NCI-H2107 (cell line): ENCODE results near the gene DNER.
"Not testable (repeated sequence)": the region's sequence is repeated elsewhere in the genome, so short reads cannot be mapped to it uniquely, and the experiment has no call there.

Source experiments
- DNase-seq: peaks from one replicate; lab custom pipeline; 2025; lab: John Stamatoyannopoulos, UW

The DNER gene, protein sequence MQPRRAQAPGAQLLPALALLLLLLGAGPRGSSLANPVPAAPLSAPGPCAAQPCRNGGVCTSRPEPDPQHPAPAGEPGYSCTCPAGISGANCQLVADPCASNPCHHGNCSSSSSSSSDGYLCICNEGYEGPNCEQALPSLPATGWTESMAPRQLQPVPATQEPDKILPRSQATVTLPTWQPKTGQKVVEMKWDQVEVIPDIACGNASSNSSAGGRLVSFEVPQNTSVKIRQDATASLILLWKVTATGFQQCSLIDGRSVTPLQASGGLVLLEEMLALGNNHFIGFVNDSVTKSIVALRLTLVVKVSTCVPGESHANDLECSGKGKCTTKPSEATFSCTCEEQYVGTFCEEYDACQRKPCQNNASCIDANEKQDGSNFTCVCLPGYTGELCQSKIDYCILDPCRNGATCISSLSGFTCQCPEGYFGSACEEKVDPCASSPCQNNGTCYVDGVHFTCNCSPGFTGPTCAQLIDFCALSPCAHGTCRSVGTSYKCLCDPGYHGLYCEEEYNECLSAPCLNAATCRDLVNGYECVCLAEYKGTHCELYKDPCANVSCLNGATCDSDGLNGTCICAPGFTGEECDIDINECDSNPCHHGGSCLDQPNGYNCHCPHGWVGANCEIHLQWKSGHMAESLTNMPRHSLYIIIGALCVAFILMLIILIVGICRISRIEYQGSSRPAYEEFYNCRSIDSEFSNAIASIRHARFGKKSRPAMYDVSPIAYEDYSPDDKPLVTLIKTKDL

DNA sequence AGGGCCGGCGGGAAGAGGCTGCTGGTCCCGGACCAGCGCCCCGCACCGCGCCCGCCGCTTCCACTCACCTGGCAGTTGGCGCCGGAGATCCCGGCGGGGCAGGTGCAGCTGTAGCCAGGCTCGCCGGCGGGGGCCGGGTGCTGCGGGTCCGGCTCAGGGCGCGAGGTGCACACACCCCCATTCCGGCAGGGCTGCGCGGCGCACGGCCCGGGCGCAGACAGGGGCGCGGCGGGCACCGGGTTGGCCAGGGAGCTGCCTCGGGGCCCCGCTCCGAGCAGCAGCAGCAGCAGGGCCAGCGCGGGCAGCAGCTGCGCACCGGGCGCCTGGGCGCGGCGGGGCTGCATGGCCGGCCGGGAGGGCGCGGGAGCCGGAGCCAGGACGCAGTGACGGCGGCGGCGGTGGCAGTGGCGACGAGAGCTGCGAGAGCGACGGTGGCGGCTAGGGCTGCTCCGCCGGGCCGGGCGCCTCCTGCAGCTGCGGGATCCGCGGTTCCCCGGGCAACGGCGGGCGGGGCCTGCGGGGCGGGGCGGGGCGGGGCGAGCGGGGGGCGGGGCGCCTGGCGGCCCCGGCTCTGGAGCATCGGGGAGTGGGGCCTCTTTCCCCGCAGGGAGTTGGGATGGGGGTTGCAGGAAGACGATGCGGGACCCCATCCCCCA lies at the start of gene DNER:
TSS of gene DNER (minus strand) at position 476 of the 656 bp plus-strand sequence. CDS start at position 344, 132 bp downstream.
- peak; percentile 47 for DNase-seq

DNA sequence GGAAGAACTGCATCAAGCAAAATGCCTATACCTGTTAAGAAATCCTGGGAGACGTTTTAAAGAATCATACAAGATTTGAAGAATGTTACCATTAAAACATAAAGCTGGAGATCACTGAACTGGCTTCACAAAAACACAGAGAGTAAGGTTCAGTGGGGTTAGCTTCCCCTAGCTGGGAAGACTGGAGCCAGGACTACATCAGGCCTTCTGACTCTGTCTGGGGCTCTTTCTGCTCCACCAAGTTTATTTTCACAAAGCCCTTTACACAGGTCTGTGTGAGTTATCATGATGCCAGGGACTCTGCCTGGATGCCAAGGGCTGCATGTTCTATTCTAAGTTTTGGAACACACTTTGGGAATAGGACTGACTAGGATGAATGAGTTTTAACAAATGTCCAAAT lies 47.3 kb upstream of the DNER start:
- DNase-seq: no peak

DNA sequence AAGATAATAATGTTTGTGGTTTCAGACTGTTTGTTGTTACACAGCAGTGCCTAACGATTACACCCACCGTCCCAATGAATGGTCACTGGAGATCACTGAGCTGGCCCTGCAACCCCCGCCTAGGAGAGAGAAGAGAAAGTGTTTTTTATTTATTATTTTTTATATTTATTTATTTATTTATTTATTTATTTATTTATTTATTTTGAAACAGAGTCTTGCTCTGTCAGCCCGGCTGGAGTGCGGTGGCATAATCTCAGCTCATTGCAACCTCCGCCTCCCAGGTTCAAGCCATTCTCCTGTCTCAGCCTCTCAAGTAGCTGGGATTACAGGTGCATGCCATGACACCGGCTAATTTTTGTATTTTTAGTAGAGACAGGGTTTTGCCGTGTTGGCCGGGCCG lies 43.1 kb upstream of the DNER start:
- not testable (repeated sequence) for DNase-seq

DNA sequence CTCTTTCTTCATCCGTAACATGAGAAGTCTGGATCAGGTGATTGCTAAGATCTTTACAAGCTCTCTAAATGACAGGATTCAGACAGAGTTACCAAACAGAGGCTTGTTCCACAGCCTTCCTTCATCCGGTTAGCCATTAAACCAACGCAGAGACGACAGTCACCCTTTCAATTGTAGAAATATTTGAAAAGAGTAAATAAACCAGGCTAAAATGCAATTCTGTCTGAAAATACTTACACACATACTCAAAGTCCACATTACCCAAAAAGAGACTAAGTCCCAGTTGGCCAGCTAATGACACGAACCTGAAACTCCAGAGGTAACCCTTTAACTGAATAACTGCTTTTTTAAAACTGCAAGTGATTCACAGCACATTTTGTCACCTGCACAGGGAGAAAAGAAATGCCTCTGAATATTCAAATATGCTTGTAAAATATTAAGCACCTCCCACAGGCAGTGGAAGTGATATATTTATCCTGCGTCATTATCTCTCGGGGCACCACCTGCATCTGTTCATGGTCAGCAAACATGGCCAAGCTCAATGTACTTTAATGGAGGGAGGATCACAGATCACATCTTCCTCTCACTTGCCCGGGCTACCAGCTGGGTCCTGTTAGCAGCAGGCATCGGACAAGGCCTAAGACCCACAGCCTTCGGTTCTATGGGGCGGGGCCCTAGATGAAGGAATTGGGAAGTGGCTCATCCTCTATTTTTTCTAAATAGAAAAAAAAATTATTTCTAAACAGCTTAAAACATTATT lies 38.8 kb upstream of the DNER start:
- DNase-seq: no peak

DNA sequence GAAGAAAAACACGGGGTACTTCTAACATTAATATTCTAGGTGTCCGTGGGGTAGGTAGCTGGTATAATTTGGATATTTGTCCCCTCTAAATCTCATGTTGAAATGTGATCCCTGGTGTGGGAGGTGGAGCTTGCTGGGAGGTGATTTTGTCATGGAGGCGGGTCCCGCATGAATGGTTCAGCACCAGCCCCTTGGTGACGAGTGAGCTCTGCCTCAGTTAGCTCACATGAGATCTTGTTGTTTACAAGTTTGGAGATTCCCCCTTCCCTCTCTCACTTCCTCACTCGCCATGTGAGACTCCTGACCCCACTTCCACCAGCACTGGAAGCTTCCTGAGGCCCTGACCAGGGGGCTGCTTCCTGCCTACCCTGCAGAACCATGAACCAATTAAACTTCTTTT lies 35.4 kb upstream of the DNER start:
- DNase-seq: no peak

DNA sequence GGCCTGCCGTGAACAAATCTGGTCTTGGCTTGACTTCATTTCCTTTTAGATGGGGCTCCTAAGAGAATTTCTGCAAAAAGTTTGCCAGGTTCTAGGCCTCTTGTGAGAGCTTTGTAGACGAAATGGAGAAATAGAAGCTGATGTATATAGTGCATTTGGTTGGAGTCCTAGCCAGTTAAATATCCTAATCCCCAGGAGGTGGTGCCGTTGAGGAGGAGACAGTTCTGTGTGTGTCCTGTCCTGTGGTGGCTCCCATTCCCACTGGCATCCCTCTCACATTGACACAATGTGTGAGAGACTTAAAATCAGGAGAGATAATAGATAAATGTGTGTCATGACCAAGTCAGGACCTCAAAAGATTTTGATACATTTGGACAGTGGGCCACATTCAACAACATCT lies 34.6 kb upstream of the DNER start:
- no peak for DNase-seq

DNA sequence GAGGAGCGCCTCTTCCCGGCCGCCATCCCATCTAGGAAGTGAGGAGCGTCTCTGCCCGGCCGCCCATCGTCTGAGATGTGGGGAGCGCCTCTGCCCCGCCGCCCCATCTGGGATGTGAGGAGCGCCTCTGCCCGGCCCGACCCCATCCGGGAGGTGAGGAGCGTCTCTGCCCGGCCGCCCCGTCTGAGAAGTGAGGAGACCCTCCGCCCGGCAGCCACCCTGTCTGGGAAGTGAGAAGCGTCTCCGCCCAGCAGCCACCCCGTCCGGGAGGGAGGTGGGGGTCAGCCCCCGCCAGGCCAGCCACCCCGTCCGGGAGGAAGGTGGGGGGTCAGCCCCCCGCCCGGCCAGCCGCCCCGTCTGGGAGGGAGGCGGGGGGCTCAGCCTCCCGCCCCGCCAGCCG lies 28.3 kb upstream of the DNER start:
- DNase-seq: not testable (repeated sequence)

DNA sequence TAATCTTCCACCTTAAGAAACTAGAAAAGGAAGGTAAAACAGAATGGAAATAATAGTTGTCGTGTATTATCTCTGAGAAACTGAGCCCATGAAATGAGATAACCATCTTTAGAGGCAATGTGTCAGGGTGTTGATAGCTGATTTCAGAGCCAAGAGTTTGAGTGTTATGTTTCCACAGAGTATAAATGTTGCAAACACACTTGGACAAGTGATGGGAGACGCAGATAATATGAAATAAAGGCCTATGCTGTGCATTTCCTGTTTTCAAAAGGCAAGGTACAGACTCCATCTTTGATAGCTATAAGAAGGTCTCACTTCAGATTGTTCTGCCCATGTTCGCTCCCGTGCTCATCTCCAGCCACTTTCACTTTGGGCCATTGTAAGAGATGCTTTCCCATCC lies 25.9 kb upstream of the DNER start:
- no peak for DNase-seq

DNA sequence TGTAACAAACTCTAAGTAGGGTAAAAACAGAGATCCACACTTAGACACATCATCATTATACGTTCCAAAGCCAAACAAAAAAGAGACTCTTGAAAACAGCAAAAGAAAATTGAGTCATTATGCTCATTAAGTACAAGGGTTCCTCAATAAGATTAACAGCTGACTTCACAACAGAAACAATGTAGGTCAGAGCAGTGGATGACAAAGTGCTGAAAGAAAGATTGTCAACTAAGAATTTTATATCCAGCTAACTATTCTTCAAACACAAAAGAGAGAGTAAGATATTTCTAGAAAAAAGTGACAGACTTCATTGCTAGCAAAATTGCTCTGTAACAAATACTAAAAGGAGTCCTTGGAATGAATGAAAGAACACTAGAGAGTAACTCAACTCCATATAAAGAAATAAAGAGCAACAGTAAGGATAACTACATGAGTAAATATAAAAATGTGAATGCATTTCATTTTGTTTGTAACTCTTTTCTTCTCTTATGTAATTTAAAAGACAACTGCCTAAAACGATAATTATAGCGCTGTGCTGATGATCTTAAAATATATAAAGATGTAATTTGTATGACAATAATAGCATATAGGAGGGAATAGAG lies 23.8 kb upstream of the DNER start:
- no peak for DNase-seq

DNA sequence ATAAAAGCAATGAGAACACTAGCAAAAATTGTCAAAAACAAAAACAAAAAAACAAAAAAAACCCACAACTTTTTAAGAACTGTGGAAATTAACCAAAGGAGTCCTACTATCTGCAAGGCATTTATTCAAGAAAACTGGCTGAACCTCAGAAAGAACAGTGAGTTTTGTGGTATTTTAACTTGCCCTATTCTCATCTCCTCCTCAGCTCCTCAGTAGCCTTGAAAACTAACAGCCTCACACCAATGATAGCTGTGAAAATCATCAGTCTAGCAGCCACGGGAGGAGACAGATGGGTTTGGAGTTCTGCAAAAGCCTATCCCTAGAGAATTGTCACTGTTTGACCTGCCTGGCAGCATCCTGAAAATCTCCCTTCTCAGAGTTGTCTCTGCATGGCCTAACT lies 20.1 kb upstream of the DNER start:
- DNase-seq: no peak

DNA sequence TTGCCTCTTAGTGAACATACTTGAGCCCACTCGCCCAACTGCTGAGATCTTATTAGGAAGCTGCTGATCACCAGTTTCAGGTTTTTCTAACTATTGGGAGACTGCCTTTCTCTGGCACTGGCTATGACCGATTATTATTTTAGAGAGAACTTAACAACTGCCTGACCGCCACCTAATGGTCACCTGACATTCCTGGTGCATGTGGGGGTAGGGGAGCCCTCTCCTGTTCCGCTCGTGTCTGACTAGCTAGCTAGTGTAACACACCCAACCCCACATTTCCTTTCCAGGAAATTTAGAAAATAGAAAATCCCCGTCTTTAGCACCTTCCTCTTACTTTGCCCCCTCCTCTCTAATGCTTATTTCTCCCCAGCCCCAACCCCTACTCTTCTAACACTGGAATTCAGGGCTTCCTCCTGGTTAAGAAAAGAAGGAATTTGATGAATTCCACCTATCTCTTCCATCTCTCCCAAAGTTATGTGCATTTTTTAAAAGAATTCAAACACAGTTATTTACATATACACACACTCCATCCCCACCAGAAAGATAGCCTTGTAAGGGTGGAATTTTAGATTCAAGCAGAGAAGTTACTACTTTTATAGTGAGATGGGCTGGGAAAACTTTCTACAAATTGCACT lies 19.4 kb upstream of the DNER start:
- DNase-seq: no peak

DNA sequence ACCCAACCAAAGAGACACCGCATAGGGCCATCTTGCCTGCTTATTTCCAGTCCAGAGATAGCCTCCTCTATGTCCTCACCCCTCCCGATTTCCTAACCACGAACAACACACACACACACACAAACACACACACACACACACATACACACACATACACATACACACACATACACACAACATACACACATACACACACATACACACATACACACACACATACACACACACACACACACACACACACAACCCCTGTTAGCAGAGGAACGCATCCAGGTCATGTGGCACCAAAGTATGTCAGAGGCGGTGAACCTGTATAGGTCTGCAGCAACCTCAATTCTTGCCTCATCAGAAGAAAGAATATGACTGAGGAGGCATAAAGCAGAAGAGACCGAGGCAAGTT lies 18.5 kb upstream of the DNER start:
- no peak for DNase-seq

DNA sequence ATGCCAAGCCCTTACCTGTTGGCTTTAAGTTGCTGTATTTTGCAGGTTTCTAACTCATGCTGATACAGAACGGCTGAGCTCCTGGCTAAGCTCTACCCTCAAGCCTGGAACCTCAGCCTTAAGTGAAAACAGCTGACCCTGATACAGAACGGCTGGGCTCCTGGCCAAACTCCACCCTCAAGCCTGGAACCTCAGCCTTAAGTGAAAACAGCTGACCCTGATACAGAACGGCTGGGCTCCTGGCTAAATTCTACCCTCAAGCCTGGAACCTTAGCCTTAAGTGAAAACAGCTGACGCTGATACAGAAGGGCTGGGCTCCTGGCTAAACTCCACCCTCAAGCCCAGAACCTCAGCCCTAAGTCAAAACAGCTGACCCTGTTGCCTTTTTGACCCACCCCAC lies 17.6 kb upstream of the DNER start:
- DNase-seq: no peak

DNA sequence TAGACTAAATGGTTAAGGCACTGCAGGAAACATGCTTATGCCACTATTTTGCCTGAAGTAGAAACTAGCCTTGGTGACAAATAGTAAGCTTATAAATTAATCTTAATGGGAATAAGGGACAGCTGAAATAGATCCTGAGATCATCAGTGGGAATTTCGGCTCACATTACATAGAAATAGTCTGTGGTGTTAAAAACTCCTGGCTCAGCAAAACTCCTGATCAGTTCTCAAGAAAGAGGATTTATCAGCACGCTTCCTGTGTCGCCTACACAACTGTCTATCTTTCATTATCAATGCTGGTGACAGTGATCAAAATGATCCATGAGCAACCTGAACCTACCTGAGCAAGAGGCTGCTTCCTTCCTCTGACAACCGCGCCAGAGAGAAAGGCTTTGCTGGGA lies 17.0 kb upstream of the DNER start:
- DNase-seq: no peak

DNA sequence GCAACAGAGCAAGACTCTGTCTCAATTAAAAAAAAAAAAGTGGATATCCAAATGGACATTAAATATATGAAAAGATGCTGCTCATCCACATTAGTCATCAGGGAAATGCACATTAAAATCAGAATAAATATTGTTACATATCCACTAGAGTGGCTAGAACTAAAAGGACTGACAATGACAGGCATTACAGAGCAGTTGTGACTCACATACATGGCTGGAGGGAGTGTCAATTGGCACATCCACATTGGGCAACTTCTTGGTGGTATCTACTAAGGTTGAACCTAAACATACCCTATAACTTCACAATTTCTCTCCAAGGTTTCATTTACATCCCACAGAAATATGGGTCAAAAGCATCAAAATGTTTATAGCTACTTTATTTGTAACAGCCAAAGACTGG lies 14.0 kb upstream of the DNER start:
- no peak for DNase-seq

DNA sequence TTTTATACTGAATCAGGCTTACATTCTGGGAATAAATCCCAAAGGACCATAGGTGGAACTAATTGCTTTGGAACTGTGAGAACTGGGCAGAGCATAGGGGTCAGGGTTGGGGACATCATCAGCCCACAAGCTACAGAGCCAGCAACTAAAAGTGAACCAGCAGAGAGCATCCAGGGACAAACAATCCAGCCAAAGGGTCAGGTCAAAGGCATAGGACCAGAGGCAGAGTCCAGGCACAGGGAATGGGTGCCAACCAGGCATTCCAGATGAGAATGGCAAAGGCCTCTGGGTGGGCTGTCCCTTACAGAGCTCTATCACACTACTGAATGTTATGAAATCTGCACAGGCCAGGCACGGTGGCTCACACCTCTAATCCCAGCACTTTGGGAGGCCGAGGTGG lies 12.3 kb upstream of the DNER start:
- no peak for DNase-seq

DNA sequence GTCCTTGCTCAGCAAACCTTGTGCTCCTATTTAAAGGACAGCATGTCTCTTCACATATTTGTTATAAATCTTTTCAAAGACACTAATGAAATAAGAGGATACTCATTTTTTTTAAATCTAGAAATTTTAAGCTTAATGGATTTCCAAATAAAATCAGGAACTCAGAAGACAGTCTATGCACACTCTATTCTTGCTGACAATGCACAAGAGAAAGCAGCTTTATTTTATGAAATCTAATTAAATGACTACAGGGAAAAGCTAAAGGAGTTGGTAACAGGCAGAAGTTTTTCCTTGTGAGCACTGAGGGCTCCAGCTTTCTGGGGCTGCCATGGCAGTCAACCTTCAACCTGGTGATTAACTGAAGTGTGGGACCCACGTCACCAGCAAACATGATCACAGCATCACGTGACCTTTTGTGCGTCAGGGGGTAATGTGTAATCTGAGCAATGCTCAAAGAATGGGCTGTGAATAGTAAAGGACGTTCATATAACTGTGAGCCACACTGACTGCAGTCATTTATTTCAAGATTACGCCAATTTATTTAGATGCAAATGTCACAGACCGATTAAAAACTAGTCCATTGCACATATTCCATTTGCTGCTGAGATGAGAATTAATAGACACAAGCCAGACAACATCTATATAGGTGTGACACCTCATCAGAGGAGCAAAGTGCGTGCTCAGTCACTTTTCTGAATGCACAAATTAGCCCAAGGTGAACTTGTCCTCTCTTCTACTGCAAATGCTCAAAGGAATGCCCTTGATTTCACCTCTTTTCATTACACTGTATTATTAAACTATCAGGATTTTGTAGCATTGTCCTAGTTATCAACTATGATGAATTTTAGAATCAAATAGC lies 11.6 kb upstream of the DNER start:
- DNase-seq: peak; percentile 48

DNA sequence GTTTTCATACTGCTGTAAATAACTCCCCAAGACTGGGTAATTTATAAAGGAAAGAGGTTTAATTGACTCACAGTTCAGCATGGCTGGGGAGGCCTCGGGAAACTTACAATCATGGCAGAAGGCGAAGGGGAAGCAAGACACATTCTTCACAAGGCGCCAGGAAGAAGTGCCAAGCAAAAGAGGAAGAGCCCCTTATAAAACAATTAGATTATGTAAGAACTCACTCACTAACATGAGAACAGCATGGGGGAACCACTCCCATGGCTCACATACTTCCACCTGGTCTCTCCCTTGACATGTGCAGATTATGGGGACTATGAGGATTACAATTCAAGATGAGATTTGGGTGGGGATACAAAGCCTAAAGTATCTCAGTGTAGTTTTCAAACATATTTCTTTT lies 8.8 kb upstream of the DNER start:
- DNase-seq: not testable (repeated sequence)

DNA sequence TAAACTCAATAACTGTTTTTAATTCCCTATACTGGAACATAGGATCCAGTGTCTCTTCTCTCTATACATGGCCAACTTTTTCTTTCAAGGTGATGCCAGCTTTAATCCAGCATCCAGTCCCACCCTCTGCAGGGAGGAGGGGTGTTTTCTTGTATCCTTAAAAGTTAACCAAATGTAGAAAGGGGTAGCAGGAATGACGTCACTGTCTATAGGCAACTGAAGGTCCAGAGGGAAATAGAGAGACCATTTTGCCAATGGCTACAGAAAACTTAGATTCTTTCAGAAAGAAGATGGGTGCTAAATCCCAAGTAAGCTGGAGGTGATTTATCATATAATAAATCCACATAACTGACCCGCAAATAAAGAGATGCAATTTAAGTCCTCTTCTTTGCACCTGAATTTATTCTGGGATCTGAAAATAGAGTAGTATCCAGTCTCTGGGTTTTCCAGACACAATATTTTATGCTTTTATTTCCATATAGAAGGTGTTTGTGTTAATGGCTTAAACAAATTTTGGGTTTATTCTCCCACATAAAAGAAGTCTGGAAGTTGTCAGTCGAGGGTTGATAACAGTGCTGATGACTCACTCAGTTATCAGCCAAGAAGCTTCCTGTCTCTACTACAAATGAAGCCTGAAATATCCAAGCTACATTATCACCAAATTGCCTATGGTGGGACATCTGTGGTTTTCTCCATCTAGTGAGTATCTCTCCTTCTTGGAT lies 5.7 kb upstream of the DNER start:
- no peak for DNase-seq

DNA sequence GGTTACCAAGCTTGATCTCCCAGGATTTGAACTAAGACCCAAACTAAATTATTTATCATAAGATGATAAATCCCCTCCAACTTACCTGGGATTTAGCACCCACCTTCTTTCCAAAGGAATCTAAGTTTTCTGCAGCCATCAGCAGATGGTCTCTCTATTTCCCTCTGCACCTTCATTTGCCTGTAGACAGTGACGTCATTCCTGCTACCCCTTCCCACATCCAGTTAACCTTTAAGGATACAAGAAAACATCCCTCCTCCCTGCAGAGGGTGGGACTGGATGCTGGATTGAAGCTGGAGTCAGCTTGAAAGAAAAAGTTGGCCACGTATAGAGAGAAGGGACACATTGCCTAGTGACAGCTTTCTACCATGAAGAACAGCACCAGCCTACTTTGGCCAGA lies 3.7 kb upstream of the DNER start:
- DNase-seq: no peak
